HG02642 (cell line): ENCODE measurements around the gene NBL1.

Source experiments
- ATAC-seq: cut with Tn5 transposase; IDR thresholded peaks from one replicate; pipeline ENCODE4 v1.9.1; 2021; ENCODE audit warnings: mild to moderate bottlenecking; ENCODE audit not compliant: unreplicated experiment, poor library complexity

NBL1 gene

GRCh38 chr1:19643602-19644394, at the start of gene NBL1:
Gene NBL1, plus strand, starts transcription at chr1:19644311. Its CDS starts 10,720 bp downstream, at chr1:19655031.
- no peak for ATAC-seq

GRCh38 chr1:19596065-19596713, 47.9 kb upstream of the NBL1 start:
- ATAC-seq, result no peak

- ATAC-seq, result peak; percentile 87
Observed at GRCh38 chr1:19596714-19597495, 47.2 kb upstream of the NBL1 start.

- no peak for ATAC-seq
Observed at GRCh38 chr1:19597496-19598309, 46.4 kb upstream of the NBL1 start.

- ATAC-seq, result no peak
Observed at GRCh38 chr1:19599810-19600209, 44.3 kb upstream of the NBL1 start.

GRCh38 chr1:19602486-19602885, 41.6 kb upstream of the NBL1 start:
- no peak for ATAC-seq

- ATAC-seq, result no peak
Observed at GRCh38 chr1:19605967-19606366, 38.1 kb upstream of the NBL1 start.

GRCh38 chr1:19606817-19607642, 37.1 kb upstream of the NBL1 start:
- no peak for ATAC-seq

- ATAC-seq, result no peak
Observed at GRCh38 chr1:19608232-19608631, 35.9 kb upstream of the NBL1 start.

GRCh38 chr1:19610282-19610981, 33.7 kb upstream of the NBL1 start:
- no peak for ATAC-seq

- no peak for ATAC-seq
Observed at GRCh38 chr1:19612530-19612929, 31.6 kb upstream of the NBL1 start.

- ATAC-seq, result no peak
Observed at GRCh38 chr1:19613171-19613703, 30.9 kb upstream of the NBL1 start.

GRCh38 chr1:19615438-19615837, 28.7 kb upstream of the NBL1 start:
- ATAC-seq, result no peak

- no peak for ATAC-seq
Observed at GRCh38 chr1:19616489-19616888, 27.6 kb upstream of the NBL1 start.

- no peak for ATAC-seq
Observed at GRCh38 chr1:19617376-19617775, 26.7 kb upstream of the NBL1 start.

- ATAC-seq, result no peak
Observed at GRCh38 chr1:19618428-19618827, 25.7 kb upstream of the NBL1 start.

- no peak for ATAC-seq
Observed at GRCh38 chr1:19619697-19620384, 24.3 kb upstream of the NBL1 start.

- ATAC-seq, result no peak
Observed at GRCh38 chr1:19620786-19621185, 23.3 kb upstream of the NBL1 start.
